D721Med (cell line): Measurements from ENCODE around the gene TREML1.

ENCODE experiments used
- DNase-seq: peaks from one replicate; pipeline ENCODE4 v3.0.0; 2011; ENCODE audit warnings: low spot score; ENCODE audit not compliant: insufficient read length
- FAIRE-seq: peaks from 2 replicates; lab custom pipeline; 2011; peaks lifted over from hg19 to GRCh38; lab: Jason Lieb, UNC
- CTCF ChIP-seq: IDR thresholded peaks from 2 replicates; pipeline ENCODE4 v1.5.1; 2012; ENCODE audit warnings: mild to moderate bottlenecking, control low read depth; ENCODE audit not compliant: insufficient read depth; ENCODE audit errors: missing control alignments

Gene TREML1

GRCh38 chr6:41167173-41167963, 13.2 kb upstream of the TREML1 start:
- no peak for DNase-seq
- no peak for FAIRE-seq
- TF ChIP-seq CTCF = no peak

GRCh38 chr6:41164551-41165120, 10.5 kb upstream of the TREML1 start:
- DNase-seq (no peak), FAIRE-seq (no peak)
- no peak for TF ChIP-seq CTCF

- TF ChIP-seq CTCF = no peak
- DNase-seq (no peak), FAIRE-seq (no peak)
Observed at GRCh38 chr6:41163419-41163717, 9.2 kb upstream of the TREML1 start.

- DNase-seq (no peak), FAIRE-seq (no peak)
- TF ChIP-seq CTCF = no peak
Observed at GRCh38 chr6:41162687-41163418, 8.7 kb upstream of the TREML1 start, which contains the start of gene TREM2. Gene TREM2 (minus strand): TSS chr6:41163116. CDS start chr6:41163082, 34 bp downstream.

- no peak for TF ChIP-seq CTCF
- DNase-seq = no peak
- FAIRE-seq = no peak
Observed at GRCh38 chr6:41161851-41162552, 7.9 kb upstream of the TREML1 start.

GRCh38 chr6:41161380-41161779, 7.2 kb upstream of the TREML1 start:
- FAIRE-seq (no peak), DNase-seq (no peak)
- TF ChIP-seq CTCF = no peak
